Vagina (tissue), 2 donors: ENCODE results near the gene PPP2R2C.

Source experiments
- POLR2A ChIP-seq, 2 donors: fragments of 450-650 bp; IDR thresholded peaks; one replicate each; pipeline ENCODE4 v1.6.1; 2017; ENCODE audit warnings: antibody characterized with exemption in 2 of 2, mild to moderate bottlenecking in 2 of 2, moderate library complexity in 2 of 2
- TF ChIP-seq, protein P1 (sequence below), 3 experiments: fragments of 450-650 bp in 2 of 3; fragments of 200-600 bp in 1 of 3; sonication (generic) in 1 of 3; IDR thresholded peaks; one replicate each; pipeline ENCODE4 v1.5.1; 2017 to 2019; ENCODE audit warnings: antibody characterized with exemption in 3 of 3, mild to moderate bottlenecking in 2 of 3, moderate library complexity in 2 of 3

DNA sequence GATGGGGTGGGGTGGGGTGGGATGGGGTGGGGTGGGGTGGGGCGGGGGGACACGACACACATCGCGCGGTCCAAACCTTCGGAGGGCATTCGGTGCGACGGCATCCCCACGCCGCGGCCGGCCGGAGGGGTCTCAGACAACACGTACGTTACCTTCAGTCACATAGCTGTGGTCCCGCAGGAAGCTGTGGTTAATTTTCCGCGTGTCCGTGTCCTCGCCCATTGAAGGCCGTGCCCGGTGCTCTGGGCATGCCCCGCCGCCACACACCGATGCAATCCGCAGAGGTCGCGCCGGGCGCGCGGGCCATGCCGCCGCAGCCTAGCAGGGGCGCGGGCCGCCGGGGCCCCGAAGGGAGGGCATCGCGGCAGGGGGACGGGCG, 417 bp downstream of the PPP2R2C start:
- TF ChIP-seq, protein P1, sequence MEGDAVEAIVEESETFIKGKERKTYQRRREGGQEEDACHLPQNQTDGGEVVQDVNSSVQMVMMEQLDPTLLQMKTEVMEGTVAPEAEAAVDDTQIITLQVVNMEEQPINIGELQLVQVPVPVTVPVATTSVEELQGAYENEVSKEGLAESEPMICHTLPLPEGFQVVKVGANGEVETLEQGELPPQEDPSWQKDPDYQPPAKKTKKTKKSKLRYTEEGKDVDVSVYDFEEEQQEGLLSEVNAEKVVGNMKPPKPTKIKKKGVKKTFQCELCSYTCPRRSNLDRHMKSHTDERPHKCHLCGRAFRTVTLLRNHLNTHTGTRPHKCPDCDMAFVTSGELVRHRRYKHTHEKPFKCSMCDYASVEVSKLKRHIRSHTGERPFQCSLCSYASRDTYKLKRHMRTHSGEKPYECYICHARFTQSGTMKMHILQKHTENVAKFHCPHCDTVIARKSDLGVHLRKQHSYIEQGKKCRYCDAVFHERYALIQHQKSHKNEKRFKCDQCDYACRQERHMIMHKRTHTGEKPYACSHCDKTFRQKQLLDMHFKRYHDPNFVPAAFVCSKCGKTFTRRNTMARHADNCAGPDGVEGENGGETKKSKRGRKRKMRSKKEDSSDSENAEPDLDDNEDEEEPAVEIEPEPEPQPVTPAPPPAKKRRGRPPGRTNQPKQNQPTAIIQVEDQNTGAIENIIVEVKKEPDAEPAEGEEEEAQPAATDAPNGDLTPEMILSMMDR (IDR thresholded peaks at IDR 0.05): no peak
- TF ChIP-seq POLR2A (IDR thresholded peaks at IDR 0.05): no peak
